ENCODE data around the gene SYNPR.

DNA sequence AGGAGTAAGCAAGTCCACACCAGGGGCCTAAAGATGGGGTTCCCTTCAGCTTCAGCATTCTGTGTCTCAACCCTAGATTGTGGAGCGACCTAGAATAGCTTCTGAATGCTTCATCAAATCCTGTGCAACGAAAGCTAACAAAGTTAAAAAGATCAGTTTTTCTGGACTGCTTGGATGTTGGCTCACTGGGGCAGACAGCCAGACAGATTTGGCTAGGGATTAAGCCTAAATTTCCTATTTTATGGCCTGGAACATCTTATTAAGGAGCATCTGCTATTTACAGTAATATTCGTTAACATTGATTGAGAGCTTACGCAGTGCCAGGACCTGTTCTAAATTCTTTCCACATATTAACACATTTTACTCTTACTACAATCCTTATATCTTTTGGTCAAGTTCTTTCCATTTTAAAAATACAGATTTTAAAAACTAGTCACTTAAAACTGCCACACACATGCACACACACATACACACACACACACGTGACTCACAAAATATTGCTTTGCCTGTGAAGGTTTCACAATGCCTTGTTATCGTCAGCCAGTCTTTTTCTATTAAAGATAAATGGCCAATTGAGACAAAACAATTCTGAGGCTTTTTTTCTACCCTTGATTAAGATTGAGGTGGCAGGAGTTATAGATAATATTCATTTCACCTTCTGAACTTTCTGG, 201.0 kb downstream of the SYNPR start:
- TF ChIP-seq EZH2phosphoT487 (IDR thresholded peaks at IDR 0.05; ENCODE audit: borderline replicate concordance, low read length) (no peak), EZH2 (IDR thresholded peaks at IDR 0.05; ENCODE audit: low read length, unreplicated experiment) (no peak)
- TF ChIP-seq, protein P1, sequence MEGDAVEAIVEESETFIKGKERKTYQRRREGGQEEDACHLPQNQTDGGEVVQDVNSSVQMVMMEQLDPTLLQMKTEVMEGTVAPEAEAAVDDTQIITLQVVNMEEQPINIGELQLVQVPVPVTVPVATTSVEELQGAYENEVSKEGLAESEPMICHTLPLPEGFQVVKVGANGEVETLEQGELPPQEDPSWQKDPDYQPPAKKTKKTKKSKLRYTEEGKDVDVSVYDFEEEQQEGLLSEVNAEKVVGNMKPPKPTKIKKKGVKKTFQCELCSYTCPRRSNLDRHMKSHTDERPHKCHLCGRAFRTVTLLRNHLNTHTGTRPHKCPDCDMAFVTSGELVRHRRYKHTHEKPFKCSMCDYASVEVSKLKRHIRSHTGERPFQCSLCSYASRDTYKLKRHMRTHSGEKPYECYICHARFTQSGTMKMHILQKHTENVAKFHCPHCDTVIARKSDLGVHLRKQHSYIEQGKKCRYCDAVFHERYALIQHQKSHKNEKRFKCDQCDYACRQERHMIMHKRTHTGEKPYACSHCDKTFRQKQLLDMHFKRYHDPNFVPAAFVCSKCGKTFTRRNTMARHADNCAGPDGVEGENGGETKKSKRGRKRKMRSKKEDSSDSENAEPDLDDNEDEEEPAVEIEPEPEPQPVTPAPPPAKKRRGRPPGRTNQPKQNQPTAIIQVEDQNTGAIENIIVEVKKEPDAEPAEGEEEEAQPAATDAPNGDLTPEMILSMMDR (conservative IDR thresholded peaks at IDR 0.05; ENCODE audit: low read depth, low read length) = no peak

Data from PC-3 (cell line).